Gastroesophageal sphincter (tissue), 4 donors: Measurements from ENCODE around the gene AEBP1. TPM values are rescaled to one million over a fixed set of nuclear protein-coding genes. Genes with fewer than 3 reads are reported as not detected.

Source experiments
- ATAC-seq: fragments of 150-250 bp; one replicate; pipeline ENCODE4 v1.9.1; 2016; ENCODE audit warnings: mild to moderate bottlenecking, moderate library complexity
- H3K27ac ChIP-seq, 4 donors: fragments of 200-600 bp; sonication (generic) in 3 of 4; 1 replicate in 3 of 4; 2 replicates in 1 of 4; pipeline ENCODE4 v1.5.1; 2016 to 2019
- H3K27me3 ChIP-seq: fragments of 200-600 bp; sonication (generic); one replicate; pipeline ENCODE4 v1.5.1; 2019
- H3K36me3 ChIP-seq, 2 donors: fragments of 200-600 bp; sonication (generic); one replicate each; pipeline ENCODE4 v1.5.1; 2019; ENCODE audit warnings: control low read depth in 1 of 2
- H3K4me1 ChIP-seq, 3 donors: fragments of 200-600 bp; sonication (generic); 1 replicate in 2 of 3; 2 replicates in 1 of 3; pipeline ENCODE4 v1.5.1; 2016 to 2019; ENCODE audit warnings: control low read depth in 2 of 3
- H3K4me3 ChIP-seq, 2 donors: fragments of 200-600 bp; sonication (generic); one replicate each; pipeline ENCODE4 v1.5.1; 2019; ENCODE audit warnings: mild to moderate bottlenecking in 1 of 2, moderate library complexity in 1 of 2
- H3K9me3 ChIP-seq, 3 donors: fragments of 200-600 bp; sonication (generic); one replicate each; pipeline ENCODE4 v1.5.1; 2017 to 2019; ENCODE audit warnings: control low read depth in 2 of 3
- EP300 ChIP-seq: sonication (generic); formaldehyde crosslinking; IDR thresholded peaks from one replicate; pipeline ENCODE4 v1.6.1; 2017; ENCODE audit warnings: antibody characterized with exemption, mild to moderate bottlenecking
- POLR2A ChIP-seq, 2 donors: fragments of 450-650 bp; IDR thresholded peaks; one replicate each; pipeline ENCODE4 v1.6.1; 2017; ENCODE audit warnings: antibody characterized with exemption in 2 of 2, mild to moderate bottlenecking in 2 of 2, moderate library complexity in 1 of 2
- POLR2AphosphoS5 ChIP-seq: sonication (generic); formaldehyde crosslinking; IDR thresholded peaks from one replicate; pipeline ENCODE4 v1.6.1; 2017; ENCODE audit warnings: antibody characterized with exemption
- WGBS, 2 donors: methylation state at CpG; one replicate each; pipeline ENCODE4 v1.1.5; 2018; ENCODE audit warnings: low coverage in 1 of 2; 5-methylcytosine and 5-hydroxymethylcytosine counted together
- total RNA-seq, 4 donors: library from RNA; depleted of rRNA; stranded (reverse); fragments of >200 nt; gene quantifications; one replicate each; pipeline ENCODE4 v1.1.0, GENCODE V29; 2016
- TF ChIP-seq, protein P1 (sequence below), 4 experiments: fragments of 200-600 bp in 2 of 4; fragments of 450-650 bp in 2 of 4; sonication (generic) in 1 of 4; IDR thresholded peaks; one replicate each; pipeline ENCODE4 v1.5.1; 2017 to 2019; ENCODE audit warnings: antibody characterized with exemption in 4 of 4, mild to moderate bottlenecking in 2 of 4, moderate library complexity in 2 of 4

The AEBP1 gene
- total RNA-seq, 4 donors from 2014 or later: 101 to 248 (median 171) TPM

DNA sequence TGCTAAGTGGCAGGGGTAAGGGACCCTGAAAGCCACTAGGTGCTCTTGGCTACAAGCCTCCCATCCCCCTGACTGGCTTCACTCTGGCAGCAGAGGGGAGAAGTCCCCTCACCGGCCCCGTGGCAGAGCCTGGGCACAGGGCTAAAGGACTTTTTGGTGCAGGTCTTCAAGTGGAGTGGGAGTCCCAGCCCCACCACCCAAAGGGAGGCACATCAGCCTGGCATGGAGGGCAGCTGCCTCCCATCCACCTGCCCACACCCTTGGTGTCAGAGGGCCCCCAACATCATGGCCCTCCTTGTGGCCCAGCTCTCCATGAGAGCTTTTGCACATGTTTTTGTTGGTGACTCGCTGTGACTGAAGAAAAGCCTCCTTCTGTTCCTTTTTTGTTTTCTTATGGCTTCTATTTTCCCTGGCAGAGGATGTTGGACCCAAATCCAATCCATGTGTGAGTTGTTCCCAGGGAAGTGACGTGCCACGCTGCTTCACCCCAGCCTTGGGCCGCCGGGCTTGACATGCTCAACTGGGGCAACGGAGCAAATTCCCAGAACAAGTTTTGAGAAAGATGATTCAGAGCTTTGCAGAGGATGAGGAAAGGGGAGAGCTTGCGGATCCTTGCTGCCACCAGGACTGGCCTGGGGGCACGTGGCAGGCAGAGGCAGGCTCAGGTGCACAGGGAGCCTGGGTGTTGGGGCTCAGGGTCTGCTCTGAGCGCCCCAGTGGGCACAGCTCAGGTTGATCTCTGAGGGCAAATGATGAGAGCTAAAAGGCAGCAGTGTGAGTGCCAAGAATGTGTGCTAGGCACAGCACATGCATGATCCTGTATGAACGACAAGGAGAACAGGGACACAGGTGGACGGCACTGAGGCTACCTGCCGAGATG, 1.9 kb upstream of the AEBP1 start:
- ATAC-seq: no peak
- H3K36me3 ChIP-seq: peaks cover 0 to 7% of the 10 kb centered on the region in 2 donors
- H3K27me3 ChIP-seq: no peaks in the 10 kb centered on the region
- no peak overlapping the region for H3K4me3 ChIP-seq
- 81 to 83% methylated on average over 1 to 4 of the region's 14 CpGs for WGBS, 2 donors
- peaks cover 0 to 79% (median 22%) of the 10 kb centered on the region in 3 donors for H3K4me1 ChIP-seq
- TF ChIP-seq, protein P1, sequence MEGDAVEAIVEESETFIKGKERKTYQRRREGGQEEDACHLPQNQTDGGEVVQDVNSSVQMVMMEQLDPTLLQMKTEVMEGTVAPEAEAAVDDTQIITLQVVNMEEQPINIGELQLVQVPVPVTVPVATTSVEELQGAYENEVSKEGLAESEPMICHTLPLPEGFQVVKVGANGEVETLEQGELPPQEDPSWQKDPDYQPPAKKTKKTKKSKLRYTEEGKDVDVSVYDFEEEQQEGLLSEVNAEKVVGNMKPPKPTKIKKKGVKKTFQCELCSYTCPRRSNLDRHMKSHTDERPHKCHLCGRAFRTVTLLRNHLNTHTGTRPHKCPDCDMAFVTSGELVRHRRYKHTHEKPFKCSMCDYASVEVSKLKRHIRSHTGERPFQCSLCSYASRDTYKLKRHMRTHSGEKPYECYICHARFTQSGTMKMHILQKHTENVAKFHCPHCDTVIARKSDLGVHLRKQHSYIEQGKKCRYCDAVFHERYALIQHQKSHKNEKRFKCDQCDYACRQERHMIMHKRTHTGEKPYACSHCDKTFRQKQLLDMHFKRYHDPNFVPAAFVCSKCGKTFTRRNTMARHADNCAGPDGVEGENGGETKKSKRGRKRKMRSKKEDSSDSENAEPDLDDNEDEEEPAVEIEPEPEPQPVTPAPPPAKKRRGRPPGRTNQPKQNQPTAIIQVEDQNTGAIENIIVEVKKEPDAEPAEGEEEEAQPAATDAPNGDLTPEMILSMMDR (IDR thresholded peaks at IDR 0.05): no peak
- peak; percentile 80 for TF ChIP-seq POLR2AphosphoS5
- no peaks in the 10 kb centered on the region for H3K9me3 ChIP-seq
- peak overlapping the region in 3 of 4 donors; percentile 91 to 93 (median 92) for H3K27ac ChIP-seq

DNA sequence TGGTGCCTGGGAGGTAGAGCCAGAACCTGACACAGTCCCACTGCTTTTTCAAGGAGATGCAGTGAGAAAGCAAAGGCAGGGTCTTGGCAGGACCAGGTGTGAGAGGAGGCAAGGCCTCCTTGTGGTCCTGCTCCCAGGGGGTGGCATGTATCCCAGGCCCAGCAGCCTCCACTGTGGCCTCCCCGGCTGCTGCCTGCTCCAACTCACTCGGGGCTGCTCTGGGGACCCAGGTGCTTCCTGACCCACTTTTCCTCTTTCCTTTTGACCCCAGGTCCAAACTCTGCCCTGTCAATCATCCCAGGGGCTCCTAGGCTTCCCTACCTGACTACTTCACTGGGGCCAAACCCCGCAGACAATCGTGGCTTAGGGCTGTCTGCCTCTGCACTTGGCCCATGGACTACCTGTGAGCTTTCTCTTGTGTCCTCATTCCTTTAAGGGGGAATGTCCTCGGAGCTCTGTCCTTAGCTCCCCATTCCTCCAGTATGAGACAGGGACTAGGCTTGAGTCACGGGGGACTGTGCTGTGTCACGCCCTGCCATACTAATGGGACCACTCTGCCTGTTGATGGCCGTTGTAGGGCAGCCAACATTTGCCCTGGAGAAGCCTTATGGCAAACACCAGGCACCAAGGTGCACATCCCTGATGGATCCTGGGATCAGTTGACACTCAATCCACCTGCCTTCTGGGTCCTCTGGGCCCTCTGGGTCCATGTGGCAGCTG, 1.1 kb upstream of the AEBP1 start:
- peak overlapping the region in 3 of 4 donors; percentile 91 to 93 (median 92) for H3K27ac ChIP-seq
- H3K36me3 ChIP-seq: peaks cover 0 to 15% of the 10 kb centered on the region in 2 donors
- ATAC-seq: no peak
- H3K27me3 ChIP-seq: no peaks in the 10 kb centered on the region
- H3K9me3 ChIP-seq: no peaks in the 10 kb centered on the region
- no peak overlapping the region for H3K4me3 ChIP-seq
- TF ChIP-seq POLR2A (IDR thresholded peaks at IDR 0.05) (no peak), EP300 (no peak), POLR2AphosphoS5 (no peak)
- TF ChIP-seq, protein P1 (IDR thresholded peaks at IDR 0.05): no peak
- no CpG with 5 or more reads among the region's 8 CpGs for WGBS, 2 donors
- H3K4me1 ChIP-seq: peaks cover 0 to 87% (median 22%) of the 10 kb centered on the region in 3 donors

DNA sequence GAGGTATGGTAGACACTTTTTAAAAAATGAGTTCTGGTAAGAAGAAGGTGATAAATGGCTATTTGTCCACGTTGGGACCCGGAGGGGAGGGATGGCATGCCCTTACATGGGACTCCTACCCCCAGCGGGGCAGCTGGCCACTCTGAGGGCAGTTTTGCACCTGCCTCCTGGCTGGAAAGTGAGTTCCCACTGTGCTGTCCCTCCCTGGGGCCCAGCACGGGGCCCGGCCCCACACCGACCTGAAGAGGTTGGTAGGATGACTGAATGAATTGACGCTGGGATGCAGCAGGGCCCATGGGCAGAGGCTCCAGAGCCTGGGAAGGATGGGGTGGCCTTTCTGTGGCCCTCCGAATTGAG, 601 bp upstream of the AEBP1 start:
- Histone ChIP-seq H3K27me3 (no peaks in the 10 kb centered on the region), H3K27ac (peak overlapping the region; percentile 76 to 93 (median 92)), H3K9me3 (no peaks in the 10 kb centered on the region), H3K36me3 (peaks cover 0 to 21% of the 10 kb centered on the region in 2 donors), H3K4me1 (peaks cover 0 to 92% (median 22%) of the 10 kb centered on the region in 3 donors), H3K4me3 (peak overlapping the region in 1 of 2 donors; percentile 68)
- ATAC-seq: no peak
- WGBS, 2 donors: 53% methylated on average over 7 of the region's 8 CpGs; no CpG with 5 or more reads in 1 of the 2 donors
- TF ChIP-seq POLR2A (IDR thresholded peaks at IDR 0.05) (no peak), EP300 (no peak), POLR2AphosphoS5 (no peak)
- TF ChIP-seq, protein P1 (IDR thresholded peaks at IDR 0.05): no peak

DNA sequence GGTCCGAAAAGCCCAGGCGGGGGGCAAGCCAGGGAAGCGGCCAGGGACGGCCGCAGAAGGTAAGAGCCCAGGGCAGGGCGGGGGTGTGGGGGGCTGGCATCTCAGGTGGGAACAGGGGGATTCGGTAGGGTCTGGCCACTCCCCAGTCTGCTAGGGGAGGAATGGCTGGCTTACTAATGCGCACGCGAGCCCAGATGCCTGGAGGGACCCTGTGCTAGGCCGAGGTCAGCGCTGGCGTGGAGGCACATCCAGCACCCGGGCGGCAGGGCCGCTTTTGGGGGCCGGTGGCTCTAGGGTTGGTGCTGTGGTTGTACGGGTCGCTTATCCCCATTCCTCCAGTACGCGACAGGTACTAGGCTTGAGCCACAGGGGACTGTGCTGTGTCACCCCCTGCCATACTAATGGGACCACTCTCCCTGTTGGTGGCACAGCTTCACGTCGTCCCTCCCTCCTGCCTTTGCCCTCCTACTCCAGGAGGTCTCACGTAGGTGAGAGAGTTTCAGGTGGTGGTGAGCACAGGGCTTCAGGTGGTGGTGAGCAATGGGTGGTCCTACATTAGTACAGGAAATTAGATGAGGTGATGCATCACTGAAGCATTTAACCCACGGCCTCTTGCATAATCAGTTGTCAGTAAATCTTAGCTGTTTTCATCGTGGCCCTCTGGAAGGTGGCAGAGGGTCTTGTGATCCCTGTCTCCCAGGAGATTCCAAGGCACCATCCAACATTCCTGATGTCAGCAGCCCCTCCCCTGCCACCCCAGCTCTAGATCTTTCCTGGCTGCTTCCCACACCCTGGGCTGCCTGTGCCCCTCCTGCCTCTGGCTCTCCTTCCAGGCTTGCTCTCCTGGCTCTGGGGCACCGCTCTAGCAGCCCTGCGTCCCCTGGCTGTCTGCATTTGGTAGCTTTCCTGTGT, 971 bp downstream of the AEBP1 start:
- peak; percentile 64 for ATAC-seq
- Histone ChIP-seq H3K4me3 (peak overlapping the region; percentile 37 to 68), H3K9me3 (no peaks in the 10 kb centered on the region), H3K36me3 (peaks cover 0 to 37% of the 10 kb centered on the region in 2 donors), H3K27me3 (no peaks in the 10 kb centered on the region), H3K4me1 (peaks cover 0 to 97% (median 22%) of the 10 kb centered on the region in 3 donors), H3K27ac (peak overlapping the region; percentile 76 to 93 (median 92))
- WGBS, 2 donors: 24 to 32% methylated on average over 2 to 8 of the region's 28 CpGs
- TF ChIP-seq POLR2AphosphoS5 (peak; percentile 81), POLR2A (IDR thresholded peaks at IDR 0.05) (no peak), EP300 (no peak)
- TF ChIP-seq, protein P1 (IDR thresholded peaks at IDR 0.05): peak in 1 of 4 experiments; percentile 37
